ENCODE data around the gene SLC27A5. TPM values are rescaled to one million over a fixed set of nuclear protein-coding genes. Genes with fewer than 3 reads are reported as not detected.

SLC27A5 gene, protein sequence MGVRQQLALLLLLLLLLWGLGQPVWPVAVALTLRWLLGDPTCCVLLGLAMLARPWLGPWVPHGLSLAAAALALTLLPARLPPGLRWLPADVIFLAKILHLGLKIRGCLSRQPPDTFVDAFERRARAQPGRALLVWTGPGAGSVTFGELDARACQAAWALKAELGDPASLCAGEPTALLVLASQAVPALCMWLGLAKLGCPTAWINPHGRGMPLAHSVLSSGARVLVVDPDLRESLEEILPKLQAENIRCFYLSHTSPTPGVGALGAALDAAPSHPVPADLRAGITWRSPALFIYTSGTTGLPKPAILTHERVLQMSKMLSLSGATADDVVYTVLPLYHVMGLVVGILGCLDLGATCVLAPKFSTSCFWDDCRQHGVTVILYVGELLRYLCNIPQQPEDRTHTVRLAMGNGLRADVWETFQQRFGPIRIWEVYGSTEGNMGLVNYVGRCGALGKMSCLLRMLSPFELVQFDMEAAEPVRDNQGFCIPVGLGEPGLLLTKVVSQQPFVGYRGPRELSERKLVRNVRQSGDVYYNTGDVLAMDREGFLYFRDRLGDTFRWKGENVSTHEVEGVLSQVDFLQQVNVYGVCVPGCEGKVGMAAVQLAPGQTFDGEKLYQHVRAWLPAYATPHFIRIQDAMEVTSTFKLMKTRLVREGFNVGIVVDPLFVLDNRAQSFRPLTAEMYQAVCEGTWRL
- 11.7 TPM for polyA plus RNA-seq (2013, experiment 1 of 2)
- polyA plus RNA-seq (2013, experiment 2 of 2) = 12.9 TPM

DNA sequence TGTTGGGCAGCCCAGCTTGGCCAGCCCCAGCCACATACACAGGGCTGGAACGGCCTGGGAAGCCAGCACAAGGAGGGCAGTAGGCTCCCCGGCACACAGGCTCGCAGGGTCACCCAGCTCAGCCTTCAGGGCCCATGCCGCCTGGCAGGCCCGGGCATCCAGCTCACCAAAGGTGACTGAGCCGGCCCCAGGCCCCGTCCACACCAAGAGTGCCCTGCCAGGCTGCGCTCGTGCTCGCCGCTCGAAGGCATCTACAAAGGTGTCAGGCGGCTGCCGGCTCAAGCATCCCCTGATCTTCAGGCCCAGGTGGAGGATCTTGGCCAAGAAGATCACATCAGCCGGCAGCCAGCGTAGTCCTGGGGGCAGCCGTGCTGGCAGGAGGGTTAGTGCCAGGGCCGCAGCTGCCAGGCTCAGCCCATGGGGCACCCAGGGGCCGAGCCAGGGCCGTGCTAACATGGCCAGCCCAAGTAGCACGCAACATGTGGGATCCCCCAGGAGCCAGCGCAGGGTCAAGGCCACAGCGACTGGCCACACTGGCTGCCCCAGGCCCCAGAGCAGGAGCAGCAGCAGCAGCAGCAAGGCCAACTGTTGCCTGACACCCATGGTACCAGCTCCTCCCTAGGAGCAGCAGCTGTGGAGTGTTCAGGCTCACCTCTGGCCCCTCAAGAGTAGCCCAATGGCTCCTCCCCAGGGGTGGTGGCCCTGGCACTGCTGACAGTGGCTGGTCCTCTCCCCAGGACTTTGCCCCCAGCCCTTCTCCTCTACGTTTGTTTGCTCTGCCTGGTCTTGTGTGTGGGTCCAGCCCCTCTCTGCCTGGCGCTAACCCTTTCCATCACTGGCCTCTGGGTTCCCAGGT is at the start of gene SLC27A5:
Gene SLC27A5 (minus strand): TSS at position 640 of the 856 bp plus-strand sequence. CDS start 37 bp downstream, at position 603.
- peaks cover 12% of the 10 kb centered on the region for H3K4me1 ChIP-seq (ENCODE audit: control insufficient read depth, insufficient read depth, low read depth, low read length)
- 93% methylated on average over 25 of the region's 25 CpGs for WGBS
- H3K36me3 ChIP-seq (ENCODE audit: control insufficient read depth in 1 of 2, insufficient read depth in 2 of 2, low read depth in 1 of 2, low read length in 2 of 2) = peaks cover 18 to 57% of the 10 kb centered on the region in 2 experiments
- peak within 1 kb of the TSS; percentile 87 for H3K9ac ChIP-seq (ENCODE audit: low read length)
- peaks cover 34% of the 10 kb centered on the region for H3K79me1 ChIP-seq (replicated peaks; ENCODE audit: low read length, poor library complexity, severe bottlenecking)
- H2AK5ac ChIP-seq (ENCODE audit: low read length, severe bottlenecking) = no peak within 1 kb of the TSS
- H3K4ac ChIP-seq (ENCODE audit: low read depth in 1 of 2, low read length in 2 of 2) = no peak within 1 kb of the TSS
- no peak within 1 kb of the TSS for H2BK120ac ChIP-seq (ENCODE audit: low read depth, low read length)
- H4K8ac ChIP-seq (ENCODE audit: low read length) = no peak within 1 kb of the TSS
- H3K9me3 ChIP-seq (ENCODE audit: control insufficient read depth, low read length) = no peaks in the 10 kb centered on the region
- H4K91ac ChIP-seq (ENCODE audit: low read length) = no peak within 1 kb of the TSS
- no peak within 1 kb of the TSS for H3K14ac ChIP-seq (ENCODE audit: low read length in 2 of 2)
- no peak within 1 kb of the TSS for H2AFZ ChIP-seq (ENCODE audit: low read depth, low read length)
- DNase-seq = no peak
- H3K23ac ChIP-seq (ENCODE audit: low read length in 2 of 2) = no peak within 1 kb of the TSS
- no peak within 1 kb of the TSS for H3K4me2 ChIP-seq (ENCODE audit: low read length, poor library complexity, severe bottlenecking)
- no peak within 1 kb of the TSS for H3K4me3 ChIP-seq (ENCODE audit: insufficient read depth in 1 of 2, low read depth in 1 of 2, low read length in 2 of 2)
- H2BK12ac ChIP-seq (ENCODE audit: low read length in 2 of 2) = no peak within 1 kb of the TSS
- no peak within 1 kb of the TSS for H2BK5ac ChIP-seq (ENCODE audit: low read depth, low read length, poor library complexity, severe bottlenecking)
- H3K27me3 ChIP-seq (ENCODE audit: control insufficient read depth in 1 of 2, insufficient read depth in 1 of 2, low read length in 2 of 2) = no peaks in the 10 kb centered on the region
- H3K18ac ChIP-seq (ENCODE audit: low read depth in 1 of 2, low read length in 2 of 2) = no peak within 1 kb of the TSS
- no peak within 1 kb of the TSS for H2BK15ac ChIP-seq (ENCODE audit: low read depth, poor library complexity, severe bottlenecking)
- no peak within 1 kb of the TSS for H3K27ac ChIP-seq (ENCODE audit: low read length, poor library complexity, severe bottlenecking)

DNA sequence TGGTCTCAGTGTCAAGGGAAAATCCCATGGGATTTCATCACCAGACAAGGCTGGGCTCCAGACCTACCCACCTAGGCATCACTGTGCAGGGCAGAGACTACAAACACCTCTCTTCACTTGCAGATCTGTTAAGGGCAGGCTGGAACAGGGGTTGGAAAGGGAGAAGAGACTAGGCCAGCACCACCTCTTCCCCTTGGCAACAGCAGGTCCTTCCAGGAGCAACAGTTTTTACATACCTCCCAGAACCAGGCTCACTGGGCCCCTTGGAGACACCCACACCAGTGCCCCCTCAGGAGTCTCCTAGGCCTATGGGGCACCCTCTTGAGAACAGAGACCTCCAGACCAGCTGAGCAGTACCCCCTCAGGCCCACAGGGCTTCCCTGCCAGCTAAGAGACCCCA is 49.1 kb upstream of the SLC27A5 start:
- no peak overlapping the region for H3K9ac ChIP-seq (ENCODE audit: low read length)
- peaks cover 10 to 28% of the 10 kb centered on the region in 2 experiments for H3K36me3 ChIP-seq (ENCODE audit: control insufficient read depth in 1 of 2, insufficient read depth in 2 of 2, low read depth in 1 of 2, low read length in 2 of 2)
- peaks cover 26% of the 10 kb centered on the region for H3K79me1 ChIP-seq (replicated peaks; ENCODE audit: low read length, poor library complexity, severe bottlenecking)
- H3K27ac ChIP-seq (ENCODE audit: low read length, poor library complexity, severe bottlenecking) = no peak overlapping the region
- DNase-seq = no peak
- H3K27me3 ChIP-seq (ENCODE audit: control insufficient read depth in 1 of 2, insufficient read depth in 1 of 2, low read length in 2 of 2) = no peaks in the 10 kb centered on the region
- H3K18ac ChIP-seq (ENCODE audit: low read depth in 1 of 2, low read length in 2 of 2) = no peak overlapping the region
- H4K91ac ChIP-seq (ENCODE audit: low read length) = no peak overlapping the region
- no peak overlapping the region for H2BK120ac ChIP-seq (ENCODE audit: low read depth, low read length)
- H3K4me1 ChIP-seq (ENCODE audit: control insufficient read depth, insufficient read depth, low read depth, low read length) = peaks cover 33% of the 10 kb centered on the region
- H2BK15ac ChIP-seq (ENCODE audit: low read depth, poor library complexity, severe bottlenecking) = no peak overlapping the region
- H4K8ac ChIP-seq (ENCODE audit: low read length) = no peak overlapping the region
- no peak overlapping the region for H3K4ac ChIP-seq (ENCODE audit: low read depth in 1 of 2, low read length in 2 of 2)
- H2AFZ ChIP-seq (ENCODE audit: low read depth, low read length) = no peak overlapping the region
- H2BK12ac ChIP-seq (ENCODE audit: low read length in 2 of 2) = no peak overlapping the region
- no peak overlapping the region for H3K23ac ChIP-seq (ENCODE audit: low read length in 2 of 2)
- H3K9me3 ChIP-seq (ENCODE audit: control insufficient read depth, low read length) = no peaks in the 10 kb centered on the region
- H3K4me2 ChIP-seq (ENCODE audit: low read length, poor library complexity, severe bottlenecking) = no peak overlapping the region
- H3K14ac ChIP-seq (ENCODE audit: low read length in 2 of 2) = no peak overlapping the region
- H3K4me3 ChIP-seq (ENCODE audit: insufficient read depth in 1 of 2, low read depth in 1 of 2, low read length in 2 of 2) = no peak overlapping the region
- no peak overlapping the region for H2AK5ac ChIP-seq (ENCODE audit: low read length, severe bottlenecking)
- H2BK5ac ChIP-seq (ENCODE audit: low read depth, low read length, poor library complexity, severe bottlenecking) = no peak overlapping the region

DNA sequence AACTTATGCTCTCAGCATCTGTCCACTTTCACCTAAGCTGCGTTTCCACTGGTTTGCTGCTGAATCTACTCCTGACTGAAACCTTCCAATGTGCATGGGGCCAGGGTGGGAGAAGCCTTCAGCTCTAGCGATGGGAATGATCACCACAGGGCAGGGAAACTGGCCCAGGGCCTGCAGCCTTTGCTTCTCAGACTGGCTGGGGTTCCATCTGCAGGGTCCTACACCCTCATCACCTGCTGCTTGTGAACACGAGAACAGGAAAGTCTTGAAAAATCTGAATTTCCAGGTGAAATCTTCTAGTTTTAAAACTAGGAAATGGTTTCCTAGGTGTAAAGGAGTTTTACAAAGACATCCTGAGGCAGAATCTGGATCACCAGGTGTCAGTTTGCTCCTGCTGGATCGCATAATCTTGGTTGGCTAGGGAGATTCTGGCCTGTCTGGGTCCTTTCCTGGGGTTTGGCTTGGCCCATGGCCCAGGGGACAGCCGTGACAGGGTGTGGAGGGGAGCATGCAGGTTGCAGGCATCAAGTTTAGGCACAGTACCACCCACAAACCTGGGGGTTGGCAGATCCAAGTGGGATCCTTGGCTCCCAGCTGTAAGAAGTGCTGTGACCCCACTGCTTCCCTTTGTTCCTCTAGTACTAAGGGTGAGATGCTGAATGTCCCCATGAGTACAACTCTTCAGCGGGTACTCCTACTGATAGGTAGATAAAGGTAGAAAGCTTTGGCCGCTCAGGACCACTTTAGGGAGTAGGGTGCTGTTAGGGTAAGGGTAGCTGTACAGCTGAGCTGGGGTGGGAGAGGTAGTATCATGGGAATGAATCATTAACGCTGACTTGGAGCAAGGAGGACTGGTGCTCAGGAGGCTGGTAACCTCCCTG is 48.5 kb upstream of the SLC27A5 start:
- Histone ChIP-seq H4K8ac (ENCODE audit: low read length) (peak overlapping the region; percentile 99), H3K23ac (ENCODE audit: low read length in 2 of 2) (no peak overlapping the region), H3K4me1 (ENCODE audit: control insufficient read depth, insufficient read depth, low read depth, low read length) (peaks cover 38% of the 10 kb centered on the region), H3K79me1 (replicated peaks; ENCODE audit: low read length, poor library complexity, severe bottlenecking) (peaks cover 26% of the 10 kb centered on the region), H2AFZ (ENCODE audit: low read depth, low read length) (peak overlapping the region; percentile 56), H3K27ac (ENCODE audit: low read length, poor library complexity, severe bottlenecking) (peak overlapping the region; percentile 99), H3K36me3 (ENCODE audit: control insufficient read depth in 1 of 2, insufficient read depth in 2 of 2, low read depth in 1 of 2, low read length in 2 of 2) (peaks cover 15 to 35% of the 10 kb centered on the region in 2 experiments), H3K27me3 (ENCODE audit: control insufficient read depth in 1 of 2, insufficient read depth in 1 of 2, low read length in 2 of 2) (no peaks in the 10 kb centered on the region), H2BK12ac (ENCODE audit: low read length in 2 of 2) (peak overlapping the region; percentile 55 to 72), H3K18ac (ENCODE audit: low read depth in 1 of 2, low read length in 2 of 2) (peak overlapping the region; percentile 81 to 95), H2BK15ac (ENCODE audit: low read depth, poor library complexity, severe bottlenecking) (peak overlapping the region; percentile 53), H3K9ac (ENCODE audit: low read length) (peak overlapping the region; percentile 100), H3K4ac (ENCODE audit: low read depth in 1 of 2, low read length in 2 of 2) (peak overlapping the region; percentile 52 to 95), H2BK120ac (ENCODE audit: low read depth, low read length) (no peak overlapping the region), H3K14ac (ENCODE audit: low read length in 2 of 2) (peak overlapping the region in 1 of 2 experiments; percentile 85), H4K91ac (ENCODE audit: low read length) (peak overlapping the region; percentile 98), H3K4me3 (ENCODE audit: insufficient read depth in 1 of 2, low read depth in 1 of 2, low read length in 2 of 2) (peak overlapping the region; percentile 79 to 99), H2BK5ac (ENCODE audit: low read depth, low read length, poor library complexity, severe bottlenecking) (no peak overlapping the region), H2AK5ac (ENCODE audit: low read length, severe bottlenecking) (peak overlapping the region; percentile 94), H3K4me2 (ENCODE audit: low read length, poor library complexity, severe bottlenecking) (peak overlapping the region; percentile 89), H3K9me3 (ENCODE audit: control insufficient read depth, low read length) (no peaks in the 10 kb centered on the region)
- WGBS = 94% methylated on average over 8 of the region's 8 CpGs
- DNase-seq = no peak
